GM23248 (cell line): ENCODE measurements around the gene OR6S1. TPM values are rescaled to one million over a fixed set of nuclear protein-coding genes. Genes with fewer than 3 reads are reported as not detected.

Source experiments
- DNase-seq: peaks from one replicate; pipeline ENCODE4 v3.0.0-alpha.2; 2015
- H2AFZ ChIP-seq: fragments of 200-600 bp; sonication (generic); 2 replicates; pipeline ENCODE4 v1.6.1; 2016; ENCODE audit warnings: antibody characterized with exemption
- H3F3A ChIP-seq: fragments of 200-600 bp; sonication (generic); 2 replicates; pipeline ENCODE4 v1.6.1; 2016; ENCODE audit warnings: mild to moderate bottlenecking, antibody characterized with exemption, mixed run types; ENCODE audit not compliant: insufficient read depth
- H3K27ac ChIP-seq: fragments of 200-600 bp; sonication (generic); 2 replicates; pipeline ENCODE4 v1.5.1; 2016; ENCODE audit warnings: mild to moderate bottlenecking
- H3K27me3 ChIP-seq: fragments of 200-600 bp; sonication (generic); replicated peaks from 2 replicates; pipeline ENCODE4 v1.6.1; 2016; ENCODE audit warnings: mild to moderate bottlenecking; ENCODE audit not compliant: insufficient read depth
- H3K36me3 ChIP-seq: fragments of 200-600 bp; sonication (generic); 2 replicates; pipeline ENCODE4 v1.6.1; 2016; ENCODE audit warnings: low read depth, mild to moderate bottlenecking
- H3K4me1 ChIP-seq: fragments of 200-600 bp; sonication (generic); 2 replicates; pipeline ENCODE4 v1.6.1; 2016; ENCODE audit warnings: mild to moderate bottlenecking; ENCODE audit not compliant: insufficient read depth
- H3K4me2 ChIP-seq: fragments of 200-600 bp; sonication (generic); one replicate; pipeline ENCODE4 v1.6.1; 2016; ENCODE audit warnings: mild to moderate bottlenecking; ENCODE audit not compliant: unreplicated experiment
- H3K4me3 ChIP-seq: fragments of 200-600 bp; sonication (generic); 2 replicates; pipeline ENCODE4 v1.5.1; 2016; ENCODE audit warnings: mild to moderate bottlenecking
- H3K79me2 ChIP-seq: fragments of 200-600 bp; sonication (generic); 2 replicates; pipeline ENCODE4 v1.6.1; 2016; ENCODE audit warnings: mild to moderate bottlenecking; ENCODE audit not compliant: insufficient read depth
- H3K9ac ChIP-seq: fragments of 200-600 bp; sonication (generic); 2 replicates; pipeline ENCODE4 v1.6.1; 2016; ENCODE audit warnings: mild to moderate bottlenecking
- H3K9me2 ChIP-seq: fragments of 200-600 bp; sonication (generic); 2 replicates; pipeline ENCODE4 v1.6.1; 2016; ENCODE audit warnings: mixed run types, mild to moderate bottlenecking, moderate library complexity; ENCODE audit not compliant: insufficient read depth
- H3K9me3 ChIP-seq: fragments of 200-600 bp; sonication (generic); one replicate; pipeline ENCODE4 v1.6.1; 2017; ENCODE audit warnings: low read depth
- H4K20me1 ChIP-seq: fragments of 200-600 bp; sonication (generic); 2 replicates; pipeline ENCODE4 v1.6.0; 2016; ENCODE audit not compliant: insufficient read depth
- EZH2 ChIP-seq: fragments of 200-600 bp; sonication (generic); IDR thresholded peaks from 2 replicates; pipeline ENCODE4 v1.6.1; 2018; ENCODE audit warnings: antibody characterized with exemption, mild to moderate bottlenecking; ENCODE audit not compliant: insufficient read depth, poor library complexity, severe bottlenecking
- EZH2phosphoT487 ChIP-seq: fragments of 200-600 bp; sonication (generic); IDR thresholded peaks from 2 replicates; pipeline ENCODE4 v1.6.1; 2018; ENCODE audit warnings: antibody characterized with exemption, moderate library complexity, mild to moderate bottlenecking, low read depth; ENCODE audit not compliant: insufficient read depth
- WGBS, 2 experiments: methylation state at CpG; one replicate each; pipeline ENCODE4 v1.1.6; 2015 to 2017; ENCODE audit warnings: low lambda C conversion rate in 2 of 2, low coverage in 1 of 2; ENCODE audit errors: missing lambda C conversion rate in 2 of 2; 5-methylcytosine and 5-hydroxymethylcytosine counted together
- in situ Hi-C: fragments of 300-500 bp; cut with MboI; formaldehyde crosslinking; loops from 2 replicates; pipeline ENCODE4 v1.15.0; 2020
- polyA plus RNA-seq: library from polyadenylated mRNA; unstranded; fragments of >200 nt; fragmentation: Nextera tagmentation; extraction: Ambion mirVana; gene quantifications from 2 replicates; pipeline ENCODE4 v1.2.1, GENCODE V29; 2016
- total RNA-seq: library from RNA; depleted of rRNA; stranded (reverse); fragments of >200 nt; shearing (Covaris generic); gene quantifications from 2 replicates; pipeline ENCODE4 v1.2.3, GENCODE V29; 2014

Gene OR6S1
- total and polyA plus RNA-seq, 2 experiments from 2014 or later: not detected

- H4K20me1 ChIP-seq: no peaks in the 10 kb centered on the region
- peak overlapping the region; percentile 70 for H3K4me3 ChIP-seq
- H3F3A ChIP-seq: peaks cover 36% of the 10 kb centered on the region
- H2AFZ ChIP-seq: peak overlapping the region; percentile 49
- no peak for TF ChIP-seq EZH2
- TF ChIP-seq EZH2phosphoT487: no peak
- 15 to 16% methylated on average over 12 of the region's 12 CpGs for WGBS, 2 experiments
- H3K4me2 ChIP-seq: peak overlapping the region; percentile 81
- H3K79me2 ChIP-seq: no peaks in the 10 kb centered on the region
- in situ Hi-C loops: no loop called here
- no peak overlapping the region for H3K9ac ChIP-seq
- H3K27ac ChIP-seq: no peak overlapping the region
- DNase-seq: peak; percentile 37
- no peaks in the 10 kb centered on the region for H3K9me3 ChIP-seq
- H3K9me2 ChIP-seq: no peaks in the 10 kb centered on the region
- no peaks in the 10 kb centered on the region for H3K36me3 ChIP-seq
- H3K4me1 ChIP-seq: peaks cover 7% of the 10 kb centered on the region; the same call in 1 of the 2 replicates
- H3K27me3 ChIP-seq: peaks cover 7% of the 10 kb centered on the region; the same call in 1 of the 2 replicates
These were observed 15.2 kb downstream of the OR6S1 start for GRCh38 chr14:20626274-20626673.

- Histone ChIP-seq H3K4me3 (peak overlapping the region; percentile 70), H3K27ac (peak overlapping the region; percentile 34), H3F3A (peaks cover 24% of the 10 kb centered on the region), H3K9ac (peak overlapping the region; percentile 46), H3K79me2 (no peaks in the 10 kb centered on the region), H3K4me1 (0 out of 2 replicates have a peak, but pooled peaks cover 6% of the 10 kb centered on the region), H3K27me3 (peaks cover 7% of the 10 kb centered on the region; the same call in 1 of the 2 replicates), H4K20me1 (no peaks in the 10 kb centered on the region), H3K9me2 (no peaks in the 10 kb centered on the region), H2AFZ (peak overlapping the region; percentile 76), H3K9me3 (no peaks in the 10 kb centered on the region), H3K36me3 (no peaks in the 10 kb centered on the region), H3K4me2 (peak overlapping the region; percentile 87)
- peak; percentile 89 for DNase-seq
- in situ Hi-C loops: no loop called here
- TF ChIP-seq EZH2 (no peak), EZH2phosphoT487 (no peak)
- 10 to 11% methylated on average over 22 of the region's 22 CpGs for WGBS, 2 experiments
These were observed 16.9 kb downstream of the OR6S1 start for GRCh38 chr14:20624495-20625070.

DNA sequence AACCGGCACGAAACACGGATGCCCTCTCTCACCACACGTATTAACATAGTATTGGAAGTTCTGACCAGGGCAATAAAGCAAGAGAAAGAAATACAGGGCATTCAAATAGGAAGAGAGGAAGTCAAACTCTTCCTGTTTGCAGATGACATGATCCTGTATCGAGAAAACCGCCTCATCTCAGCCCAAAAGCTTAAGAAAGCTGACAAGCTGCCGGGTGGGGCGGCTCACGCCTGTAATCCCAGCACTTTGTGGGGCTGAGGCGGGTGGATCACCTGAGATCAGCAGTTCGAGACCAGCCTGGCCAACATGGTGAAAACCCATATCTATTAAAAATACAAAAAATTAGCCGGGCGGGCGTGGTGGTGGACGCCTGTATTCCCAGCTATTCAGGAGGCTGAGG, 17.7 kb downstream of the OR6S1 start:
- Histone ChIP-seq H3K9me2 (no peaks in the 10 kb centered on the region), H3K9ac (no peak overlapping the region), H3K79me2 (no peaks in the 10 kb centered on the region), H3K27ac (no peak overlapping the region), H3K4me2 (peak overlapping the region; percentile 25), H2AFZ (peak overlapping the region; percentile 34; the same call in 1 of the 2 replicates), H3K9me3 (no peaks in the 10 kb centered on the region), H3K4me1 (0 out of 2 replicates have a peak, but pooled peaks cover 6% of the 10 kb centered on the region), H3K27me3 (peaks cover 4% of the 10 kb centered on the region; the same call in 1 of the 2 replicates), H3K4me3 (no peak overlapping the region), H4K20me1 (no peaks in the 10 kb centered on the region), H3K36me3 (no peaks in the 10 kb centered on the region), H3F3A (peaks cover 24% of the 10 kb centered on the region)
- TF ChIP-seq EZH2phosphoT487 (no peak), EZH2 (no peak)
- peak; percentile 19 for DNase-seq
- WGBS, 2 experiments: 32 to 35% methylated on average over 14 to 15 of the region's 15 CpGs
- in situ Hi-C loops: no loop called here

GRCh38 chr14:20622816-20623291, 18.6 kb downstream of the OR6S1 start:
- no peaks in the 10 kb centered on the region for H4K20me1 ChIP-seq

More at GRCh38 chr14:20622816-20623291, 18.6 kb downstream of the OR6S1 start:
- Histone ChIP-seq H3K27ac (no peak overlapping the region), H2AFZ (peak overlapping the region; percentile 58), H3K9ac (no peak overlapping the region), H3K79me2 (no peaks in the 10 kb centered on the region), H3K4me3 (peak overlapping the region; percentile 31; the same call in 1 of the 2 replicates), H3K27me3 (no peaks in the 10 kb centered on the region), H3F3A (peaks cover 22% of the 10 kb centered on the region), H3K4me1 (0 out of 2 replicates have a peak, but pooled peaks cover 6% of the 10 kb centered on the region), H3K4me2 (peak overlapping the region; percentile 25), H3K9me2 (no peaks in the 10 kb centered on the region), H3K9me3 (no peaks in the 10 kb centered on the region), H3K36me3 (no peaks in the 10 kb centered on the region)
- no peak for TF ChIP-seq EZH2
- WGBS, 2 experiments: 3 to 6% methylated on average over 14 to 29 of the region's 29 CpGs
- DNase-seq: peak; percentile 22
- in situ Hi-C loops: no loop called here
